ENCODE measurements around the gene VSTM1.
"Not testable (repeated sequence)": the region's sequence is repeated elsewhere in the genome, so short reads cannot be mapped to it uniquely, and the experiment has no call there.

The VSTM1 gene

DNA sequence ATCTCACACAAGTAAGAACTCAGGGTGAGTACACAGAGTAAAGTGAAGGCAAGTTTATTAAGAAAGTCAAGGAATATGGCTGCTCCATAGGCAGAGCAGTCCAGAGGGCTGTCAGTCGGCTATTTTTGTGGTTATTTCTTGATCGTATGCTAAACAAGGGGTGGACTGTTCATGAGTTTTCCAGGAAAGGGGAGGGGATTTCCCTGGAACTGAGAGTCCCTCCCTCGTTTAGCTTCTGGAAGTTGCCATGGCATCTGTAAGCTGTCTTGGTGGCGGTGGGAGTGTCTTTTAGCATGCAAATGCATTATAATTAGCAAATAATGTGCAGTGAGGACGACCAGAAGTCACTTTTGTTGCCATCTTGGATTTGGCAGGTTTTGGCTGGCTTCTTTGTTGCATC, 5.8 kb upstream of the VSTM1 start:
- DNase-seq: no peak

DNA sequence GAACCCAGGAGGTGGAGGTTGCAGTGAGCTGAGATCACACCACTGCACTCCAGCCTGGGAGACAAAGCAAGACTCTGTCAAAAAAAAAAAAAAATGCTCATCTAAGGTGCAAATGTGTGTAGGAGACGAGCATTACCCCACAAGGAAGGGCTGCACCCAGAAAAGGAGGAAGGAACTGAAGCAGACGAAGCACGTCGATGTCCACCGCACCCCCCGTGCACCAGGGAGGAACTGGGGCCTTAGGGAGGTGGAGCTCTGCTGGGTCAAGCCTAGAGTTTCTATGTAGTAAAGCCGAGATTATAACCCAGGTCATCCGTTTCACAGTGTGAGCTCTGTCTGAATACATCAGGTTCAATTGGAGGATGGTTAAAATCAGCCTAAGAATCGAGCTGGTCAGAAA, 1.1 kb downstream of the VSTM1 start:
- peak; percentile 88 to 92 for DNase-seq

DNA sequence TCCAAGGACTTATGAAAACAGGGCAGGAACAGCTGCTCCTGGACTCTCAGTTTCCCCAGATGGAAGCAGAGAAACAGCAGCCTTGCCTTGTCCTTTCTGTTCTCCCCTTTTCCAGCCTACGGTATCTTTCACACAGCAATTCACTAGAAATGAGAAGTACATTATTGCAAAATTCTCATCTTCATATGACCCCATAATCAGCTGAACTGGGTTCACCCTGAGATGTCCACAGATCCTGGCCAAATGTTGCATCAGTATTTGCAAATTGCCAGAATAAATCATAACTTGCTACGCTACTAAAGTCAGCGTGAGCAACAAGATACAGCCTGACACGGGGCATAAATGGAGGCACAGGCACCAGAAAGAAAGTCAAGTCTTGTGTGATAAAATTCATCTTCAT, 16.1 kb downstream of the VSTM1 start:
- DNase-seq: no peak

DNA sequence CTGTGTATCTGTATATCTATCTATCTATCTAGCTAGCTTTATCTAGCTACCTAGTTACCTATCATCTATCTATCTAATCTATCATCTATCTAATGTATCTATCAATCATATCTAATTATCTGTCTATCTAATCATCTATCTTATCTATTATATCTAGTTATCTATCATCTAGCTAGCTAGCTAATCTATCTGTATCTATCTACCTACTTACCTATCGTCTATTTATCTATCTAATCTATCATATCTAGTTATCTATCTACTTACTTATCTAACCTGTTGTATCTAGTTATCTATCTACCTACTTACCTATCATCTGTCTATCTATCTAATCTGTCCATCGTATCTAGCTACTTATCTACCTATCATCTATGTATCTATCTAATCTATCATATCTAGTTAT, 17.9 kb downstream of the VSTM1 start:
- DNase-seq: no peak

DNA sequence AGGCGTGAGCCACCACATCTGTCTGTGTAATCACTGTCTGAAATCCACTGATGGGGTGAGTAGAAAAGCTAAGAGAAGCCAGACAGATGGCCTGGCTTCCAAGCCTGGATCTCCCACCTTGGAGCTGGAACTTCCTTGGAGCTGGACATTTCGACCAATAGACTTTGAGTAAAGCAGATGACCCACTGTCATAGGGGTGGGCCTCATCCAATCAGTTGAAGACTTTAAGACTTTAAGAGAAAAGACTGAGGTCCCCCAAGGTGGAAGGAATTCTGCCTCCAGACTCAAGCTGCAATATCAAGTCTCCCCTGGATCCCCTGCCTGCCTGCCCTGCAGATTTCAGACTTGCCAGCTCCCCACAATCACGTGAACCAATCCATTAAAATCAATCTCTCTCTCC, 20.7 kb downstream of the VSTM1 start:
- DNase-seq: no peak

DNA sequence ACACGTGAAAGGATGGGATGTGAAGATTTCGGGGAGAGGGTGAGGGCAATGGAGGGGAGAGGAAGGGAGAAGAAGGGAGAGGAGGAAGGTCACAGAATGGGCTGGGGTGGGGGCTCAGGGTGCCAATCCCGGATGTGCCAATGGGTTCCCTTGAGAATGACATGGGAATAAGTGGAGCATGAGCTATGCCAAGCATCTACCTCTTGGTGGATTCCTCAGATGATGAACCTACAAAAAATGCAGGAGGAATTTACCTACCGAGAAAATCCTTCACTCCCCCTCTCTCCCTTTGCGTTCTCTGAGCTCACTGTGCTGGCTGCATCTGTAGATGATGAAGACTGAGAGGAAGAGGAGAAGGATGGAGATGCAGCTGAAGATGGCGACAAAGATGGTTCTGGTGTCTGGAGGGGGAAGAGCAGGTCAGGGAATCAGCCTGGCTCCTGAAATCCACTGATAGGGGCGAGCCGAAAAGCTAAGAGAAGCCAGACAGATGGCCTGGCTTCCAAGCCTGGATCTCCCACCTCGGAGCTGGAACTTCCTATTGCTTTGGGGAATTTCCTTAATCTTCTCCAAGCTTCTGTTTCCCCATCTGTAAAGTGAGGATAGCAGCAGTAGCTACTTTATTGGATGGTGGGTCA, 21.6 kb downstream of the VSTM1 start:
- DNase-seq: no peak

DNA sequence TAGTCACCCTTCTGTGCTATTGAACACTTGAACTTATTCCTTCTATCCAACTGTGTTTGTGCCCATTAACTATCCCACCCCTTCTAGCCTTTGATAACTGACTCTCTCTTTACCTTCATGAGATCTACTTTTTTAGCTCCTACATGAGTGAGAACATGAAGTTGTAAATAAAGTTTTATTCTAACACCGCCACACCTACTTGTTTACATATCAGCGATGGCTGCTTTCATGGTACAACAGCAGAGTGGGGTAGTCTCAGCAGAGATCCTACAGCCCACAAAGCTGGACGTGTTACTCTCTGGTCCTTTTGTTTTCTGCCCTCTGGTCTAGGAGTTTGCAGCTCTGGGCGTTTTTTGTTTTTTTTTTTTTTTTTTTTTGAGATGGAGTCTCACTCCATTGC, 23.7 kb downstream of the VSTM1 start:
- DNase-seq: no peak

DNA sequence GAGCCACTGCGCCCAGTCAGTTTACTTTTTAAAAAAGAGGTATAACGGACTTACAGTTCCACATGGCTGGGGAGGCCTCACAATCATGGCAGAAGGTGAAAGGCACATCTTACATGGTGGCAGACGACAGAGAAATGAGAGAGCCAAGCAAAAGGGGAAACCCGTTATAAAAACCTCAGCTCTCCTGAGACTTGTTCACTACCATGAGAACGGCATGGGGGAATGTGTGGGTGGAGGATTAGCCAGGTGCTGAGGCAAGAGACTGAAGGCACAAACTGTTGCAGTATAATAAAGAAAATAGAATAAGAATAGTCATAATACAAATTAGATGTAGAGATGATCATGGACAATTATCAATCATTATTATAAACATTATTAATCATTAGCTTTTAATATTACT, 27.2 kb downstream of the VSTM1 start:
- DNase-seq: not testable (repeated sequence)

DNA sequence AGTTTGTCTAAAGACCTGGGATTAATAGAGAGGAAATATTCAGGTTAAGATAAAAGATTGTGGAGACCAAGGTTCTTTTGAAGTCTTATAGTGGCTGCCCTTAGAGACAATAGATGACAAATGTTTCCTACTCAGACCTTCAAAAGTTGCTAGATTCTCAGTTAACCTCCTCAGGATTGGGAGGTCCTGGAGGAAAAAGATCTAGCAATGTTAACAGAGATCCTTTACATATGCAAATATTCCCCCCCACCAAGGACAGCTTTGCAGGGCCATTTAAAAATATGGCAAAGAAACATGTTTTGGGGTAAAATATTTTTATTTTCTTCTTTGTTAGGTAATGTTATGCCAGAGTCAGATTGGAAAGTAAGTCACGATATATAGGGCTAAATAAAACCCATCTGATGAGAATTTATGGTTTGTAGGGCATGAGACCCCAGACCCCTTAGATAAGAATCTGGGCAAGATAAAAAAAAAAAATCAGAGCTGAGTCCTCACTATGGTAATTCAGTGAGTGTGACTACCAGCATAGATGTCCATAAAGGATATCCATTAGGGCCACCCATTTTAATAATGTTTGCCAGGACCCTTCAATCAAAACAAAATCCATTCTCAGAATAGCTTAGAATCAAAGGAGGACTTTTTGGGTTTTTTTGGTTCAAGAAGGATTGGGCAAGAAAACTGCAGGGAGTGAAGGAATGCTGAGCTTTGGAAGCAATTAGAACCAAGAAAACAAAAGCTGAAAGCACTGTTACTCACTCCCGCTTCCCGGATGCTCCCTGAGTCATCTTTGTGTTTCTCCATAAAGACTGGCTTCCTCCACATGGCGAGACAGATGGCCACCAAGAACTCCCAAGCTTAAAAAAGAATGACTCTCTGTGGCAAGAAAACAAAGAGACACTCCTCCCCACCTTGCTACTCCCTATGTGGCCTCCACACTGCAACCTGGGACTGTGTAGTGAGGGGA, 28.2 kb downstream of the VSTM1 start:
- no peak for DNase-seq

DNA sequence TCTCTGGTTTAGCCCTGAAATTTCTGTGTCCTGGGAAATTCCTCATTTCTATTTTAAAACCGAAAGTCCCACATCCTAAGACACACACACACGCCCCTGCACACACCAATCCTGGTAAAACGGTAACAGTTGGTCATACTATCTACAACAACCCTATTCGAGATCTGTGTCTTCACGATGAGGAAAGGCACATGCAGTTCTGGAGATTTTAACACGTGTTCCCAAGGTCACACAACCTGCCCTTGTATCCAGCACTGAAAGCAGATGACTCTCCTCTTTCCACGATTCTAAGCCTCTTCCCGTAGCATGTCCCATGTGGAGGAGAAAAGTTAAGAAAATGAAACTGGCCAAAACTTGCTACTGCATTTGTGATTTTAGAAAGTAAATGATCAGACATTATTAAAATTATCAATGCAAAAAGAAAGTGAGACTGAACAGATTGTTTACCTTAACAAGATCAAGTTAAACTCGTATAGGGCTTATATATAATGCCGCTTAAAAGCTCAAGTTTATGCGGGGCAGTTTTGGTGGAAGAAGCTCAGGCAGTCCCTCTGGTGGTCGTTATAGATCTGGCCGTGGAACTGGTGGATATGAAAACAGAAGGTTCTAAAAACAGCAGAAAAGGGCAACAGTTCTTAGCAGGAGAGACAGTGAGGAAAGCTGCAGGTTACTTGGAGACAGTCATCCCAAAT, 32.7 kb downstream of the VSTM1 start:
- DNase-seq: peak; percentile 68 to 75

DNA sequence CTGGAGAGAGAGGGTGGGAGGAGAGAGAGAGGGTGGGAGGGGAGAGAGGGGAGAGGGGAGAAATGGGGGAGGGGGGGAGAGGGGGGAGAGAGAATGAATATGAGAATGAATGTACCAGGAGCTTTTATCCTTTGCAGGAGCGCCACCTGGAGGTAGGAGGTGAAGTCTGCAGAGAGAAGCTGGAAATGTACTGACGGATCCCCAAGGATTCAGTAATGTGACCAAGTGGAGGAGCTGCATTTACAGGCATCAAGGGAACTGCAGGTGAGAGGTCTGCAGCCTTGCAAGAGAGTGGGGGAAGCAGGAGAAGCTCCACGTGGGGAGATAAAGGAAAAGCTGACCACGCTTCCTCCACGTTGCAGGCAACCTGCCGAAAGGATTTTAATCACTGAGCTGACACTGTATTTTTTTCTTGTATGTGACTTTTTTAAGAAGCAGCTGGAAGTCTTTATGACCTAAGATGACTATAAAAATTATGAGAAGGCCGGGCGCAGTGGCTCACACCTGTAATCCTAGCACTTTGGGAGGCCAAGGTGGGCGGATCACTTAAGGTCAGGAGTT, 33.7 kb downstream of the VSTM1 start:
- DNase-seq: peak; percentile 68 to 77

DNA sequence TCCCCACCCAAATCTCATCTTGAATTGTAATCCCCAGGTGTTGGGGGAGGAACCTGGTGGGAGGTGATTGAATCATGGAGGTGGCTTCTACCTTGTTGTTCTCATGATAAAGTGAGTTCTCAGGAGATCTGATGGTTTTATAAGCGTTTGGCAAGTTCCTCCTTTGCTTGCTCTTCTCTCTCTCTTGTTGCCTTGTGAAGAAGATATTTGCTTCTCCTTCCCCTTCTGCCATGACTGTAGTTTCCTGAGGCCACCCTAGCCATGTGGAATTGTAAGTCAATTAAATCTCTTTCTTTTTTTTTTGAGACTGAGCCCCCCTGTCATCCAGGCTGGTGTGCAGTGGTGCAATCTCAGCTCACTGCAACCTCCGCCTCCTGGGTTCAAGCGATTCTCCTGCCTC, 34.4 kb downstream of the VSTM1 start:
- DNase-seq: peak in 1 of 2 experiments; percentile 9

DNA sequence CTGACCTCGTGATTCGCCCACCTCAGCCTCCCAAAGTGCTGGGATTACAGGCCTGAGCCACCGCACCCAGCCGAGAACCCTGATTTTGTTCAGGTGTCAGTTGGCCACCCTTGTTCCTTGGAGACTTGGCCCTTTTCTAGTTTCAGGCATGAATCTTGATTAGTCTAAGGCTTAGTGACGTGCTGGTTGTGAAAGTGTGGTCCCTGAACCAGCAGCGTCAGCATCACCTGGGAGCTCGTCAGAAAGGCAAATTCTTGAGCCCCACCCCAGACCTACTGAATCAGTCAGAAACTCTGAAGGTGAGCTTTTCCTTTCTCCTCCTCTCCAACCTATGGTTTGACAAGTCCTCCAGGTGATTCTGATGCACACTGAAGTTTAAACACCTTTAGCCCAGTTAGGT, 37.0 kb downstream of the VSTM1 start:
- no peak for DNase-seq

DNA sequence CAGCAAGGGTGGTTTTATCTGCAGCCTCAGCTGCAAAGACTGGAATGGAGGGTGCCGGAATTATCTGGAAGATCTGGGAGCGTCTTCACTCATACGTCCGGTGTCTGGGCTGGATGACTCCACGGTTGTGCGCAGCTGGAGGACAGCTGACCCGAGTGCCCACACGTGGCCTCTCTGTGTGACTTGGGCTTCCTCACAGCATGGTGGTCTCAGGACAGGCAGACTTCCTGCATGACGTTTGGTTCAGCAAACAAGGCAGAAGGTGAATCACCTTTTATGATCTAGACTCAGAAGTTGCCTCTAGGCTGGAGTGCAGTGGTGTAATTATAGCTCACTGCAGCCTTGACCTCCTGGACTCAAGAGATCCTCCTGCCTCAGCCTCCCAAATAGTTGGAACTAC, 39.0 kb downstream of the VSTM1 start:
- no peak for DNase-seq

DNA sequence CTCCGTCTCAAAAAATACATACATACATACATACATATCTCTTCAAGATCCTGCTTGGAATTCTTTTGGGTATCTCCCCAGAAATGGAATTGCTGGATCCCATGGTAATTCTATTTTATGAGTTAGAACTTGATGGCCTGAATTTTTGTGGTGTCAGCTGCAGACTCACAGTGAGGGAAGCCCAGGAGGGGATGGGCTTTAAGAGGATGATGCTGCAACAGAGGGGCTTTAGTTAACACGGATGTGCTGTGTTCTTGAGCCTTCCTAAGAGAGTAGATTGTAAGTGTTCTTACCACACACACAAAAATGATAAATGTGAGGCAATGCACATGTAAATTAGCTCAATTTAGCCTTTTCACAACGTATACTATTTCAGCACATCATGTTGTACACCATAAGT, 40.5 kb downstream of the VSTM1 start:
- peak in 1 of 2 experiments; percentile 32 for DNase-seq

DNA sequence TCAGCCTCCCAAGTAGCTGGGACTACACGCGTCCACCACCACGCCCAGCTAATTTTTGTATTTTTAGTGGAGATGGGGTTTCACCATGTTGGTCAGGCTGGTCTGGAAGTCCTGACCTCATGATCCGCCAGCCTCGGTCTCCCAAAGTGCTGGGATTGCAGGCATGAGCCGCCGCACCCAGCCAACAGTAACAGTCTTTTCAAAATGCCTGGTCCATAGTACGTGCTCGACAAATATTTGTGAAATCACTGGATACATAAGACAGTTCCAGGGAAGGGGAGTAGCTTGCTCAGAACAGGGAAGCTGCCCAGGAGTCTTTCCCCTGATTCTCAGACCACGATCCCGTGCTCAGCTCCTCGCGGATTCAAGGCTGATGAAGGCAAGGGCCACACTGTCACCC, 41.8 kb downstream of the VSTM1 start:
- no peak for DNase-seq

DNA sequence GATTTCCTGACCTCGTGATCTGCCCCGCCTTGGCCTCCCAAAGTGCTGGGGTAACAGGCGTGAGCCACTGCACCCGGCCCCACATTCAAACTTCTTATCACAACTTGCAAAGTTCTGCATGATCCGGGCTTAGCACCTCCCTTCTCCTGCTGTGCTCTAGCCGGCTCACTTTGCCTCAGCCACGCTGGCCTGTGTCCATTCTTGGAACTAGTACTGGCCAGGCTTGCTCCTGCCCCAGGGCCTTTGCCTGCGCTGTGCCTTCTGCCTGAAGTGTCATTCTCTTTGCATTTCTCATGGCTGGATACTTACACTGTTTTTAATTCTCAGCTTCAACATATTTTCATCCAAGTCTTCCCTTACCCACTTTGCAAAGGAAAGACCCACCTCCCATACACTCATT, 42.3 kb downstream of the VSTM1 start:
- no peak for DNase-seq

DNA sequence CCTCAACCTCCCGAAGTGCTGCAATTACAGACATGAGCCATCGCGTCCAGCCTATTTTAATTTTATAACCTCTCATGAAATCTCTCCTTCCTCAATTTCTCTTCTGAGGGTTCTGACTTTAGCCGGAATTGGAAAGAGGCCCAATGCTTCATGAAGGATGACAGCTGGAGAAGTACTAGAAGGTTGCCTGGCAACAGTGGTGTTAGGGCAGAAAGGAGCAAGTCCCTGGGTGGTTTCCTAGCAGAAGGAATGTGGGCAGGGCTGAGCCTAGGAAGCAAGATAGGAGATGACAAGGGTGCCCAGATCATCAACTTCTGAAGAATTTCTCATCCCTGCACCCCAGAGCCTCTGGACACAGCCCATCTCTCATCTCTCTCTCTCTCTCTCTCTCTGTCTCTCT, 46.4 kb downstream of the VSTM1 start:
- no peak for DNase-seq

DNA sequence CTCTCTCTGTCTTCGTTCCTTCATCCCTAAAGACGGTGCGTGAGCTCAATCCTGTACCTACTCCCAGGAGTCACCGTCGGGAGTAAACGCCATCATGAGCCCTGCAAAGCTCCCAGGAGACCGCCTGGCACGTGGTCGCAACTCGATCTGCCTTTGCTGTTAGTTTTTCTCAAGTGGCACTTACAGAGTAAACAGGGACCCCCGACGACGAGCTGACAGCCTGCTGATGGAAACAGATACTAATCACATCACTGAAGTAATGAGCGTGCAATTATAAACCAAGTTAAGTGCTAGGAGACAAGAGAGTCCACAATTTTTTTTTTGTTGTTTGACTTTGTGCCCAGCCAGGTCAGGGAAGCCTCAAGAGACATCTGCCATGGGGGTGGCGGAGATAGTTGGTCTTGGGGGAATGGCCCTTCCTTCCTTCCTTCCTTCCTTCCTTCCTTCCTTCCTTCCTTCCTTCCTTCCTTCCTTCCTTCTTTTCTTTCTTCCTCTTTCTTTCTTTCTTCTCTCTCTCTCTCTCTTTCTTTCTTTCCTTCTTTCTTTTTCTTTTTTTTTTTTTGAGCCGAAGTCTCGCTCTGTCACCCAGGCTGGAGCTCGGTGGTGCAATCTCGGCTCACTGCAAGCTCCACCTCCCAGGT, 48.7 kb downstream of the VSTM1 start:
- DNase-seq: no peak

DNA sequence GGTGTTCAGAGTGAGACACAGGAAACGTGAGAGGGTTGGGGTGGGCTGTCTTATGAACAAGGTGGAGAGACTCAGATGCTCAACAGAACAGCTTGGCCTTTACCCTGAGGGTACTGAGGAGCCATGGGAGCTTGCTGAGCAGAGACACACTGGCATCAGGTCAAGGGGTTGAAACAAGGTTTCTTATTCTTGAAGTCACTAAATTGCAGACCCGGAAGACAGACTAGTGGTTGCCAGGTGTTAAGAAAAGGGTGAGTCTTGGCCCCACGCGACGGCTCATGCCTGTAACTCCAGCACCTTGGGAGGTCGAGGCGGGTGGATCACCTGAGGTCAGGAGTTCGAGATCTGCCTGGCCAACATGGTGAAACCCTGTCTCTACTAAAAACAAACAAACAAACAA, 49.8 kb downstream of the VSTM1 start:
- no peak for DNase-seq

DNA sequence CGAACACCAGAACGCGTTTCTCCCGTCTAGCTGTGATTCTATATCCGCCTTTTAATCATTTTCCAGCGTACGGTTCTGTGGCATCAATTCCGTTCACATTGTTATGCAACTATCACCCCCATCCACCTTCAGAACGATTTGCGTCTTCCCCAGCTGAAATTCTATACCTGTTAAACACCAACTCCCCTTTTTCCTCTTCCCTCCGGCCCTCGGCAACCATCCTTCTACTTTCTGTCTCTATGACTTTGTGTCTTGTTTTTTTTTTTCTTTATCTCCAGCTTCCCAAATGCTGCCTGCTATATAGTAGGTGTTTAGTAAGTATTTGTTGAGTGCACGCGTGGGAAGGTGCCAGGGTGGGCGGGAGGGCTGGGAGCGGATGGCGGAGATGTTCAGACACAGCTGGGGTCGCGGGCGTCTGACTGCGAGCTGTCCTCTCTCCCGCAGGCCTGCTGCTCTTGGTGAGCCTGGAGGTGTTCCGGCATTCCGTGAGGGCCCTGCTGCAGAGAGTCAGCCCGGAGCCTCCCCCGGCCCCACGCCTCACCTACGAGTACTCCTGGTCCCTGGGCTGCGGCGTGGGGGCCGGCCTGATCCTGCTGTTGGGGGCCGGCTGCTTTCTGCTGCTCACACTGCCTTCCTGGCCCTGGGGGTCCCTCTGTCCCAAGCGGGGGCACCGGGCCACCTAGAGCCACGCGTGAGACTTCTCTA, 52.0 kb downstream of the VSTM1 start:
- DNase-seq: no peak

DNA sequence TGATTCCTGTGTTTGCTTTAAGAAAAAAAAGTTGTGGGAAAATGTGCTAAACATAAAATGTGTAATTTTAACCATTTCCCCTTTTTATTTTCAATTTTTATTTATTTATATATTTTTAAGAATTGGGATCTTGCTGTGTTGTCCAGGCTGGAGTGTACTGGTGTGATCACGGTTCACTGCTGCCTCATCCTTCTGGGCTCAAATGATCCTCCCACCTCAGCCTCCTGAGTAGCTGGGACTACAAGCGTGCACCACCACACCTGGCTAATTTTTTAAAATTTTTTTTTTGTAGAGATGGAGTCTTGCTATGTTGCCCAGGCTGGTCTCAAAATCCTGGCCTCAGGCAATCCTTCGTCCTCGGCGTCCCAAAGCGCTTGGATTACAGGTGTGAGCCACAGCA, 53.2 kb downstream of the VSTM1 start:
- no peak for DNase-seq

Measured in Kasumi-1 (cell line).